Measurements from ENCODE around the gene GAPVD1.
"Not testable (repeated sequence)": the region's sequence is repeated elsewhere in the genome, so short reads cannot be mapped to it uniquely, and the experiment has no call there.

Gene GAPVD1

GRCh38 chr9:125293134-125293533 is 31.5 kb downstream of the GAPVD1 start:
- no peak for DNase-seq (ENCODE audit: extremely low read depth, low read depth)
- TF ChIP-seq CTCF (IDR thresholded peaks at IDR 0.05; ENCODE audit: low read depth, low read length, missing control alignments): no peak
- no peak overlapping the region for H3K4me3 ChIP-seq (replicated peaks; ENCODE audit: low read depth, low read length)

- no peak overlapping the region for H3K4me3 ChIP-seq (replicated peaks; ENCODE audit: low read depth, low read length)
- DNase-seq (ENCODE audit: extremely low read depth, low read depth): no peak
- no peak for TF ChIP-seq CTCF (IDR thresholded peaks at IDR 0.05; ENCODE audit: low read depth, low read length, missing control alignments)
These were observed 34.0 kb downstream of the GAPVD1 start for GRCh38 chr9:125295657-125296056.

- DNase-seq (ENCODE audit: extremely low read depth, low read depth): no peak
- no peak for TF ChIP-seq CTCF (IDR thresholded peaks at IDR 0.05; ENCODE audit: low read depth, low read length, missing control alignments)
- H3K4me3 ChIP-seq (replicated peaks; ENCODE audit: low read depth, low read length): no peak overlapping the region
These were observed 35.3 kb downstream of the GAPVD1 start for GRCh38 chr9:125296843-125297372.

- TF ChIP-seq CTCF (IDR thresholded peaks at IDR 0.05; ENCODE audit: low read depth, low read length, missing control alignments): no peak
These were observed 36.3 kb downstream of the GAPVD1 start for GRCh38 chr9:125297917-125298316.

GRCh38 chr9:125302241-125302640 is 40.6 kb downstream of the GAPVD1 start:
- no peak for TF ChIP-seq CTCF (IDR thresholded peaks at IDR 0.05; ENCODE audit: low read depth, low read length, missing control alignments)
- no peak for DNase-seq (ENCODE audit: extremely low read depth, low read depth)
- H3K4me3 ChIP-seq (replicated peaks; ENCODE audit: low read depth, low read length): no peak overlapping the region

More at GRCh38 chr9:125297917-125298316, 36.3 kb downstream of the GAPVD1 start:
- no peak for DNase-seq (ENCODE audit: extremely low read depth, low read depth)
- no peak overlapping the region for H3K4me3 ChIP-seq (replicated peaks; ENCODE audit: low read depth, low read length)

GRCh38 chr9:125304273-125304672 is 42.6 kb downstream of the GAPVD1 start:
- H3K4me3 ChIP-seq (replicated peaks; ENCODE audit: low read depth, low read length): no peak overlapping the region
- TF ChIP-seq CTCF (IDR thresholded peaks at IDR 0.05; ENCODE audit: low read depth, low read length, missing control alignments): no peak
- no peak for DNase-seq (ENCODE audit: extremely low read depth, low read depth)

GRCh38 chr9:125312411-125312810 is 50.8 kb downstream of the GAPVD1 start:
- TF ChIP-seq CTCF (IDR thresholded peaks at IDR 0.05; ENCODE audit: low read depth, low read length, missing control alignments): no peak
- H3K4me3 ChIP-seq (replicated peaks; ENCODE audit: low read depth, low read length): no peak overlapping the region
- DNase-seq (ENCODE audit: extremely low read depth, low read depth): no peak

GRCh38 chr9:125316359-125316758 is 54.7 kb downstream of the GAPVD1 start:
- H3K4me3 ChIP-seq (replicated peaks; ENCODE audit: low read depth, low read length); DNase-seq (ENCODE audit: extremely low read depth, low read depth): not testable (repeated sequence)
